ENCODE data around the gene ZNF862. TPM values are rescaled to one million over a fixed set of nuclear protein-coding genes. Genes with fewer than 3 reads are reported as not detected.
A peak's percentile ranks its signal among the peaks of the same experiment; 100 is the strongest.

Gene ZNF862
- total RNA-seq, 4 donors from 2014 or later = 6.6 to 40.3 (median 18.6) TPM

GRCh38 chr7:149854611-149855360, 16.6 kb downstream of the ZNF862 start:
- Histone ChIP-seq H3K4me3 (no peak overlapping the region), H3K36me3 (peaks cover 0 to 40% of the 10 kb centered on the region in 2 donors), H3K4me1 (peaks cover 0 to 20% (median 5%) of the 10 kb centered on the region in 3 donors), H3K27me3 (no peaks in the 10 kb centered on the region), H3K9me3 (no peaks in the 10 kb centered on the region), H3K27ac (peak overlapping the region in 1 of 4 donors; percentile 32)
- TF ChIP-seq EP300 (IDR thresholded peaks at IDR 0.05) (no peak), POLR2AphosphoS5 (IDR thresholded peaks at IDR 0.05) (no peak), POLR2A (IDR thresholded peaks at IDR 0.05) (no peak)
- TF ChIP-seq, protein P1, sequence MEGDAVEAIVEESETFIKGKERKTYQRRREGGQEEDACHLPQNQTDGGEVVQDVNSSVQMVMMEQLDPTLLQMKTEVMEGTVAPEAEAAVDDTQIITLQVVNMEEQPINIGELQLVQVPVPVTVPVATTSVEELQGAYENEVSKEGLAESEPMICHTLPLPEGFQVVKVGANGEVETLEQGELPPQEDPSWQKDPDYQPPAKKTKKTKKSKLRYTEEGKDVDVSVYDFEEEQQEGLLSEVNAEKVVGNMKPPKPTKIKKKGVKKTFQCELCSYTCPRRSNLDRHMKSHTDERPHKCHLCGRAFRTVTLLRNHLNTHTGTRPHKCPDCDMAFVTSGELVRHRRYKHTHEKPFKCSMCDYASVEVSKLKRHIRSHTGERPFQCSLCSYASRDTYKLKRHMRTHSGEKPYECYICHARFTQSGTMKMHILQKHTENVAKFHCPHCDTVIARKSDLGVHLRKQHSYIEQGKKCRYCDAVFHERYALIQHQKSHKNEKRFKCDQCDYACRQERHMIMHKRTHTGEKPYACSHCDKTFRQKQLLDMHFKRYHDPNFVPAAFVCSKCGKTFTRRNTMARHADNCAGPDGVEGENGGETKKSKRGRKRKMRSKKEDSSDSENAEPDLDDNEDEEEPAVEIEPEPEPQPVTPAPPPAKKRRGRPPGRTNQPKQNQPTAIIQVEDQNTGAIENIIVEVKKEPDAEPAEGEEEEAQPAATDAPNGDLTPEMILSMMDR (IDR thresholded peaks at IDR 0.05) = no peak
- WGBS, 2 donors (ENCODE audit: low coverage in 1 of 2) = 23 to 34% methylated on average over 6 to 10 of the region's 13 CpGs
- peak; percentile 60 for ATAC-seq

GRCh38 chr7:149855361-149856305, 17.5 kb downstream of the ZNF862 start:
- ATAC-seq = no peak
- H3K4me3 ChIP-seq = no peak overlapping the region
- no peaks in the 10 kb centered on the region for H3K27me3 ChIP-seq
- peaks cover 0 to 42% of the 10 kb centered on the region in 2 donors for H3K36me3 ChIP-seq
- no peaks in the 10 kb centered on the region for H3K9me3 ChIP-seq
- WGBS, 2 donors (ENCODE audit: low coverage in 1 of 2) = 0 to 51% methylated on average over 2 to 11 of the region's 16 CpGs
- no peak overlapping the region for H3K27ac ChIP-seq
- peaks cover 0 to 20% (median 5%) of the 10 kb centered on the region in 3 donors for H3K4me1 ChIP-seq
- TF ChIP-seq POLR2AphosphoS5 (IDR thresholded peaks at IDR 0.05) (no peak), EP300 (IDR thresholded peaks at IDR 0.05) (no peak), POLR2A (IDR thresholded peaks at IDR 0.05) (no peak)
- TF ChIP-seq, protein P1 (IDR thresholded peaks at IDR 0.05) = no peak

- WGBS, 2 donors (ENCODE audit: low coverage in 1 of 2) = 73 to 91% methylated on average over 7 to 8 of the region's 8 CpGs
- TF ChIP-seq POLR2AphosphoS5 (IDR thresholded peaks at IDR 0.05) = no peak
- TF ChIP-seq, protein P1 (IDR thresholded peaks at IDR 0.05) = no peak
- TF ChIP-seq EP300 (IDR thresholded peaks at IDR 0.05) = no peak
- TF ChIP-seq POLR2A (IDR thresholded peaks at IDR 0.05) = no peak
- Histone ChIP-seq H3K4me1 (peaks cover 0 to 20% (median 5%) of the 10 kb centered on the region in 3 donors), H3K27me3 (no peaks in the 10 kb centered on the region), H3K4me3 (no peak overlapping the region), H3K27ac (no peak overlapping the region), H3K9me3 (no peaks in the 10 kb centered on the region), H3K36me3 (peaks cover 0 to 42% of the 10 kb centered on the region in 2 donors)
- ATAC-seq = no peak
Observed at GRCh38 chr7:149856583-149856982, 18.4 kb downstream of the ZNF862 start.

GRCh38 chr7:149859369-149859768, 21.2 kb downstream of the ZNF862 start:
- ATAC-seq = no peak
- H3K27me3 ChIP-seq = no peaks in the 10 kb centered on the region
- H3K4me3 ChIP-seq = no peak overlapping the region
- H3K4me1 ChIP-seq = peaks cover 0 to 18% (median 5%) of the 10 kb centered on the region in 3 donors
- H3K27ac ChIP-seq = no peak overlapping the region
- no peaks in the 10 kb centered on the region for H3K9me3 ChIP-seq
- TF ChIP-seq EP300 (IDR thresholded peaks at IDR 0.05) (no peak), POLR2A (IDR thresholded peaks at IDR 0.05) (no peak), POLR2AphosphoS5 (IDR thresholded peaks at IDR 0.05) (no peak)
- TF ChIP-seq, protein P1 (IDR thresholded peaks at IDR 0.05) = no peak
- 63 to 78% methylated on average over 3 to 4 of the region's 6 CpGs for WGBS, 2 donors (ENCODE audit: low coverage in 1 of 2)
- H3K36me3 ChIP-seq = peaks cover 0 to 55% of the 10 kb centered on the region in 2 donors

Measured in gastroesophageal sphincter (tissue), 4 donors.